Nephron progenitor cell (in vitro differentiated cells): ENCODE data around the gene SFSWAP.

Source experiments
- DNase-seq: peaks from one replicate; pipeline ENCODE4 v3.0.0; 2021
- H3K27ac Mint-ChIP-seq: 2 replicates; pipeline ENCODE4 v1.8.0; 2021; ENCODE audit warnings: mild to moderate bottlenecking, moderate library complexity, mixed read lengths
- H3K27me3 Mint-ChIP-seq: 2 replicates; pipeline ENCODE4 v1.8.0; 2021; ENCODE audit warnings: mild to moderate bottlenecking, low read depth, mixed read lengths; ENCODE audit not compliant: poor library complexity
- H3K36me3 Mint-ChIP-seq: 2 replicates; pipeline ENCODE4 v1.8.0; 2021; ENCODE audit warnings: low read depth, mixed read lengths
- H3K4me1 Mint-ChIP-seq: 2 replicates; pipeline ENCODE4 v1.8.0; 2021; ENCODE audit warnings: mixed read lengths
- H3K4me3 Mint-ChIP-seq: 2 replicates; pipeline ENCODE4 v1.8.0; 2021; ENCODE audit warnings: mild to moderate bottlenecking, moderate library complexity, mixed read lengths
- H3K9me3 Mint-ChIP-seq: 2 replicates; pipeline ENCODE4 v1.8.0; 2021; ENCODE audit warnings: mild to moderate bottlenecking, moderate library complexity, mixed read lengths
- CTCF ChIP-seq: fragments of 200-600 bp; sonication (generic); IDR thresholded peaks from 2 replicates; pipeline ENCODE4 v1.5.0; 2021; ENCODE audit warnings: antibody characterized with exemption

Gene SFSWAP

GRCh38 chr12:131847456-131847855 is 136.6 kb downstream of the SFSWAP start:
- peaks cover 4% of the 10 kb centered on the region for H3K27me3 Mint-ChIP-seq
- no peak for DNase-seq
- no peaks in the 10 kb centered on the region for H3K36me3 Mint-ChIP-seq
- no peak overlapping the region for H3K27ac Mint-ChIP-seq
- no peaks in the 10 kb centered on the region for H3K9me3 Mint-ChIP-seq
- H3K4me3 Mint-ChIP-seq = no peak overlapping the region
- H3K4me1 Mint-ChIP-seq = no peaks in the 10 kb centered on the region
- TF ChIP-seq CTCF = no peak

- H3K4me1 Mint-ChIP-seq = no peaks in the 10 kb centered on the region
Measured at GRCh38 chr12:131848753-131849152, 137.9 kb downstream of the SFSWAP start.

More at GRCh38 chr12:131848753-131849152, 137.9 kb downstream of the SFSWAP start:
- Mint-ChIP-seq H3K36me3 (no peaks in the 10 kb centered on the region), H3K27me3 (peaks cover 4% of the 10 kb centered on the region), H3K9me3 (no peaks in the 10 kb centered on the region), H3K4me3 (no peak overlapping the region), H3K27ac (no peak overlapping the region)
- TF ChIP-seq CTCF = no peak
- no peak for DNase-seq
